Measurements from ENCODE around the gene TCL1A. TPM values are rescaled to one million over a fixed set of nuclear protein-coding genes. Genes with fewer than 3 reads are reported as not detected.

TCL1A gene
- total RNA-seq, 4 donors from 2014 or later: not detected

- H3K9me3 ChIP-seq: peaks cover 0 to 32% (median 5%) of the 10 kb centered on the region in 4 donors
- whole genome bisulfite sequencing, 2 donors: 61 to 77% methylated on average over 4 to 5 of the region's 5 CpGs
- no peaks in the 10 kb centered on the region for H3K27me3 ChIP-seq
- TF ChIP-seq POLR2A (IDR thresholded peaks at IDR 0.05) (no peak), CTCF (IDR thresholded peaks at IDR 0.05) (no peak), EP300 (IDR thresholded peaks at IDR 0.05) (no peak)
- no peak overlapping the region for H3K27ac ChIP-seq
- H3K4me3 ChIP-seq: no peak overlapping the region
- no peaks in the 10 kb centered on the region for H3K4me1 ChIP-seq
- no peaks in the 10 kb centered on the region for H3K36me3 ChIP-seq
- no peak for DNase-seq (ENCODE audit: low spot score in 2 of 2)
Observed at GRCh38 chr14:95725685-95726336, 11.9 kb upstream of the TCL1A start.

GRCh38 chr14:95722525-95723190 is 8.7 kb upstream of the TCL1A start:
- Histone ChIP-seq H3K36me3 (no peaks in the 10 kb centered on the region), H3K9me3 (peaks cover 0 to 32% (median 5%) of the 10 kb centered on the region in 4 donors), H3K27ac (no peak overlapping the region), H3K27me3 (no peaks in the 10 kb centered on the region), H3K4me1 (no peaks in the 10 kb centered on the region), H3K4me3 (no peak overlapping the region)
- no peak for DNase-seq (ENCODE audit: low spot score in 2 of 2)
- WGBS, 2 donors: 86 to 89% methylated on average over 1 of the region's 1 CpG
- TF ChIP-seq POLR2A (IDR thresholded peaks at IDR 0.05) (no peak), EP300 (IDR thresholded peaks at IDR 0.05) (no peak), CTCF (IDR thresholded peaks at IDR 0.05) (no peak)

- TF ChIP-seq CTCF (IDR thresholded peaks at IDR 0.05): no peak
- TF ChIP-seq EP300 (IDR thresholded peaks at IDR 0.05): no peak
- no peak for TF ChIP-seq POLR2A (IDR thresholded peaks at IDR 0.05)
- Histone ChIP-seq H3K36me3 (no peaks in the 10 kb centered on the region), H3K9me3 (peaks cover 0 to 8% (median 0%) of the 10 kb centered on the region in 4 donors), H3K4me3 (no peak overlapping the region), H3K4me1 (no peaks in the 10 kb centered on the region), H3K27ac (no peak overlapping the region), H3K27me3 (peaks cover 0 to 9% of the 10 kb centered on the region in 2 donors)
- WGBS, 2 donors: 73 to 81% methylated on average over 9 of the region's 9 CpGs
- DNase-seq (ENCODE audit: low spot score in 2 of 2): no peak
Observed at GRCh38 chr14:95712398-95712797, 1.5 kb downstream of the TCL1A start.

- 70 to 85% methylated on average over 9 of the region's 9 CpGs for WGBS, 2 donors
Observed at GRCh38 chr14:95711476-95712176, 2.3 kb downstream of the TCL1A start.

More at GRCh38 chr14:95711476-95712176, 2.3 kb downstream of the TCL1A start:
- DNase-seq (ENCODE audit: low spot score in 2 of 2): no peak
- Histone ChIP-seq H3K27ac (no peak overlapping the region), H3K4me3 (no peak overlapping the region), H3K36me3 (no peaks in the 10 kb centered on the region), H3K9me3 (peaks cover 0 to 8% (median 0%) of the 10 kb centered on the region in 4 donors), H3K4me1 (no peaks in the 10 kb centered on the region), H3K27me3 (peaks cover 0 to 9% of the 10 kb centered on the region in 2 donors)
- TF ChIP-seq POLR2A (IDR thresholded peaks at IDR 0.05) (no peak), CTCF (IDR thresholded peaks at IDR 0.05) (no peak), EP300 (IDR thresholded peaks at IDR 0.05) (no peak)
